ENCODE results near the gene PPIP5K1.

PPIP5K1 gene

GRCh38 chr15:43516801-43517353 lies 73.1 kb downstream of the PPIP5K1 start:
- DNase-seq = no peak

- no peak for DNase-seq
These were observed 73.8 kb downstream of the PPIP5K1 start for GRCh38 chr15:43516185-43516584.

GRCh38 chr15:43515741-43516140 lies 74.3 kb downstream of the PPIP5K1 start:
- DNase-seq = no peak

- peak; percentile 80 to 81 for DNase-seq
These were observed 75.6 kb downstream of the PPIP5K1 start for GRCh38 chr15:43514241-43515057.

- DNase-seq = no peak
These were observed 76.5 kb downstream of the PPIP5K1 start for GRCh38 chr15:43513550-43513949.

- DNase-seq = peak in 1 of 2 donors; percentile 29
These were observed 78.8 kb downstream of the PPIP5K1 start for GRCh38 chr15:43511012-43511885.

GRCh38 chr15:43510200-43511011 lies 79.6 kb downstream of the PPIP5K1 start:
- peak; percentile 98 to 99 for DNase-seq

GRCh38 chr15:43509660-43510199 lies 80.3 kb downstream of the PPIP5K1 start:
- peak in 1 of 2 donors; percentile 39 for DNase-seq

- no peak for DNase-seq
These were observed 80.9 kb downstream of the PPIP5K1 start for GRCh38 chr15:43508991-43509659.

- no peak for DNase-seq
These were observed 81.6 kb downstream of the PPIP5K1 start for GRCh38 chr15:43508421-43508820.

GRCh38 chr15:43505738-43506137 lies 84.3 kb downstream of the PPIP5K1 start:
- DNase-seq = no peak

GRCh38 chr15:43499635-43500034 lies 90.4 kb downstream of the PPIP5K1 start:
- no peak for DNase-seq

GRCh38 chr15:43498990-43499389 lies 91.0 kb downstream of the PPIP5K1 start:
- DNase-seq = no peak

GRCh38 chr15:43493703-43494472 lies 96.1 kb downstream of the PPIP5K1 start:
- no peak for DNase-seq

GRCh38 chr15:43492673-43493601 lies 97.1 kb downstream of the PPIP5K1 start, which contains the start of gene TP53BP1:
TSS of gene TP53BP1 (minus strand) at chr15:43493156. CDS start at chr15:43493043, 113 bp downstream.
- DNase-seq = peak; percentile 90 to 92

GRCh38 chr15:43492266-43492665 lies 97.7 kb downstream of the PPIP5K1 start:
- no peak for DNase-seq

- no peak for DNase-seq
These were observed 100.8 kb downstream of the PPIP5K1 start for GRCh38 chr15:43489191-43489590.

- DNase-seq = no peak
These were observed 101.2 kb downstream of the PPIP5K1 start for GRCh38 chr15:43488790-43489189.

GRCh38 chr15:43487271-43487895 lies 102.6 kb downstream of the PPIP5K1 start:
- DNase-seq = no peak
